ENCODE results near the gene CLUH. TPM values are rescaled to one million over a fixed set of nuclear protein-coding genes. Genes with fewer than 3 reads are reported as not detected.

Gene CLUH
- total RNA-seq, 1 donor from 2014 or later = 41.9 TPM

- Histone ChIP-seq H3K36me3 (ENCODE audit: control insufficient read depth, insufficient read depth, low read length) (no peaks in the 10 kb centered on the region), H3K27me3 (ENCODE audit: control insufficient read depth, insufficient read depth, low read length) (peaks cover 15% of the 10 kb centered on the region), H3K4me3 (ENCODE audit: low read depth, low read length) (no peak overlapping the region)
- DNase-seq (ENCODE audit: low read depth) (no peak), FAIRE-seq (no peak)
- TF ChIP-seq, protein P1, sequence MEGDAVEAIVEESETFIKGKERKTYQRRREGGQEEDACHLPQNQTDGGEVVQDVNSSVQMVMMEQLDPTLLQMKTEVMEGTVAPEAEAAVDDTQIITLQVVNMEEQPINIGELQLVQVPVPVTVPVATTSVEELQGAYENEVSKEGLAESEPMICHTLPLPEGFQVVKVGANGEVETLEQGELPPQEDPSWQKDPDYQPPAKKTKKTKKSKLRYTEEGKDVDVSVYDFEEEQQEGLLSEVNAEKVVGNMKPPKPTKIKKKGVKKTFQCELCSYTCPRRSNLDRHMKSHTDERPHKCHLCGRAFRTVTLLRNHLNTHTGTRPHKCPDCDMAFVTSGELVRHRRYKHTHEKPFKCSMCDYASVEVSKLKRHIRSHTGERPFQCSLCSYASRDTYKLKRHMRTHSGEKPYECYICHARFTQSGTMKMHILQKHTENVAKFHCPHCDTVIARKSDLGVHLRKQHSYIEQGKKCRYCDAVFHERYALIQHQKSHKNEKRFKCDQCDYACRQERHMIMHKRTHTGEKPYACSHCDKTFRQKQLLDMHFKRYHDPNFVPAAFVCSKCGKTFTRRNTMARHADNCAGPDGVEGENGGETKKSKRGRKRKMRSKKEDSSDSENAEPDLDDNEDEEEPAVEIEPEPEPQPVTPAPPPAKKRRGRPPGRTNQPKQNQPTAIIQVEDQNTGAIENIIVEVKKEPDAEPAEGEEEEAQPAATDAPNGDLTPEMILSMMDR (IDR thresholded peaks at IDR 0.05; ENCODE audit: insufficient read depth, low read length, severe bottlenecking) = no peak
Observed at GRCh38 chr17:2750721-2751120, 39.2 kb upstream of the CLUH start.

DNA sequence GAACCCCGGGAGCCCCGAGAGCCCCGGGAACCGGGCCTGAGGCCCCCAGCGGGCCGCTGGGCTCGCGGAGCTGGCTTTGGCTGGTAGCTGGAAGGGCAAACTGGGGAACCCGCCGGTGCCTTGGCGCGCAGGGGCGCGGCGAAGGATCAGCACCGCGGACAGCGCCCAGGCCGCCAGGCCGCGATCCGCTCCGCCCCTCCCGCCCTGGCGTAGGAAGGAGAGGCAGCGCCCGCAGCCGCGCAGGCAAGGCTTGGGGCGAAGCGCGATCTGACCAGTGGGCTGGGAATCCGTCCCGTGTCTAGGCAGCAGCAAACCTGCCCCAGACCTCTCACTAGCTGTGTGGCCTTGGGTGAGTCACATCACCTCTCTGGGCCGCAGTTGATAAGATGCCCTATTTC, 38.2 kb upstream of the CLUH start:
- peaks cover 17% of the 10 kb centered on the region for H3K27me3 ChIP-seq (ENCODE audit: control insufficient read depth, insufficient read depth, low read length)
- TF ChIP-seq, protein P1 (IDR thresholded peaks at IDR 0.05; ENCODE audit: insufficient read depth, low read length, severe bottlenecking) = no peak
- peak; percentile 42 for DNase-seq (ENCODE audit: low read depth)
- no peak overlapping the region for H3K4me3 ChIP-seq (ENCODE audit: low read depth, low read length)
- no peak for FAIRE-seq
- H3K36me3 ChIP-seq (ENCODE audit: control insufficient read depth, insufficient read depth, low read length) = no peaks in the 10 kb centered on the region

DNA sequence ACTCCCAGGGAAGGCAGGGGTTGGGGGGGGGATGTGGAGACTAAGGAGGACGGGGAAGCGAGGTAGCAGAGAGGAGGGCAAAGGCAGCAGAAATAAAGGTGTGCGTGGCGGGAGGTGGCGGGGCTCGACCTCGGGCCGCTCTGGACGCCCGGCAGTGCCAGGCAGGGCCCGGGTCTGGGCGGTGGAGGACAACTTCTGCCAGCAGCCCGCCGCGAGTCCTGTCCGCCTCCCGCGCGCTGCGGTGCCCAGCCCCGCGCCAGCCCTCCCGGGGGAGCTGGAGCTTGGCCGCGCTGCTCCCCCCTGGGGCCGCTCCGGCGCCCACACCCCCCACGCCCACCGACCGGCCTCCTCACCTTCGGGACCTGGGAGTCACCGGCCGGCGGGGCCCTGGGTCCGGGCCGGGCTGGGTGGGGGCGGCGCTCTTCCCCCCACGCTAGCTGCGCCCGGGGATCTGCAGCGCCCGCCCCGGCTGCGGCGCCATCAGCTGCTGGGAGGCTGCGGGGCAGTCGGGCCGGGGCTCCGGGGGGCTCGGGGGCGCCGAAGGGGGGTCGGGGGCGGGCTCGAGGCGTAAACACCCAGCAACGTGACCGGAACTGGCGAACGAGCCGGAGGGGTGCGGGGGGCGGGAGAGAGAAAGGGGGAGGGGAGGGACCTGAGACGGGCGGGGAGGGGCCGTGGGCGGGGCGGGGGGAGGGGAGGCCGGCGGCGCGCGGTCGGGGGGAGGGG, 37.7 kb upstream of the CLUH start, which contains the start of gene CCDC92B:
CCDC92B (minus strand) TSS at position 595 of the 726 bp plus-strand sequence. CDS start 14,507 bp downstream, outside the sequence.
- Histone ChIP-seq H3K36me3 (ENCODE audit: control insufficient read depth, insufficient read depth, low read length) (no peaks in the 10 kb centered on the region), H3K27me3 (ENCODE audit: control insufficient read depth, insufficient read depth, low read length) (peaks cover 17% of the 10 kb centered on the region), H3K4me3 (ENCODE audit: low read depth, low read length) (no peak within 1 kb of the TSS)
- DNase-seq (ENCODE audit: low read depth) (no peak), FAIRE-seq (no peak)
- TF ChIP-seq, protein P1 (IDR thresholded peaks at IDR 0.05; ENCODE audit: insufficient read depth, low read length, severe bottlenecking) = no peak

GRCh38 chr17:2745317-2746037, 33.9 kb upstream of the CLUH start:
- Histone ChIP-seq H3K4me3 (ENCODE audit: low read depth, low read length) (no peak overlapping the region), H3K27me3 (ENCODE audit: control insufficient read depth, insufficient read depth, low read length) (peaks cover 13% of the 10 kb centered on the region), H3K36me3 (ENCODE audit: control insufficient read depth, insufficient read depth, low read length) (no peaks in the 10 kb centered on the region)
- DNase-seq (ENCODE audit: low read depth) (no peak), FAIRE-seq (peak; percentile 96)
- TF ChIP-seq, protein P1 (IDR thresholded peaks at IDR 0.05; ENCODE audit: insufficient read depth, low read length, severe bottlenecking) = no peak

GRCh38 chr17:2737693-2738092, 26.1 kb upstream of the CLUH start:
- H3K36me3 ChIP-seq (ENCODE audit: control insufficient read depth, insufficient read depth, low read length) = no peaks in the 10 kb centered on the region
- FAIRE-seq (no peak), DNase-seq (ENCODE audit: low read depth) (no peak)
- H3K4me3 ChIP-seq (ENCODE audit: low read depth, low read length) = no peak overlapping the region
- TF ChIP-seq, protein P1 (IDR thresholded peaks at IDR 0.05; ENCODE audit: insufficient read depth, low read length, severe bottlenecking) = no peak
- H3K27me3 ChIP-seq (ENCODE audit: control insufficient read depth, insufficient read depth, low read length) = no peaks in the 10 kb centered on the region

Data from bronchial epithelial cell (primary cell).